ENCODE data around the gene DOK7.
"Not testable (repeated sequence)": the region's sequence is repeated elsewhere in the genome, so short reads cannot be mapped to it uniquely, and the experiment has no call there.

DNA sequence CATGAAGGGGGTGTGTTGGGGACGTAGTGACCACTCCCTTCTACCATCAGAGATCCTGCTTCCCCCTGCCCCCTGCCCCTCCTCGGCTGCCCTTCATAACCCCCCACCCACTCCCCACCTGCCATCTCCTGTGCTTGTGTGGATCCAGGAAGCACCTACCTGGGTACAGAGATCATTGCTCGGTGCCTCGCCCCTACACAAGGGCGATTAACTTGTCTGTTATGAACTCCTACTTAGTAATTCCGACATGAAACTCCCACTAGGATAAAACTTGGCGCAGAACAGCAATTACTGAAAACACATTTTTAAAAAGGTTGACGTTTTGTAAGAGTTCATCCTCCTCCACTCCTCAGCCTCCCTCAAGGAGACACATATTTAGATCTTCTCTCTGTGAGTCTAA lies 80.3 kb downstream of the DOK7 start:
- TF ChIP-seq, protein P1, sequence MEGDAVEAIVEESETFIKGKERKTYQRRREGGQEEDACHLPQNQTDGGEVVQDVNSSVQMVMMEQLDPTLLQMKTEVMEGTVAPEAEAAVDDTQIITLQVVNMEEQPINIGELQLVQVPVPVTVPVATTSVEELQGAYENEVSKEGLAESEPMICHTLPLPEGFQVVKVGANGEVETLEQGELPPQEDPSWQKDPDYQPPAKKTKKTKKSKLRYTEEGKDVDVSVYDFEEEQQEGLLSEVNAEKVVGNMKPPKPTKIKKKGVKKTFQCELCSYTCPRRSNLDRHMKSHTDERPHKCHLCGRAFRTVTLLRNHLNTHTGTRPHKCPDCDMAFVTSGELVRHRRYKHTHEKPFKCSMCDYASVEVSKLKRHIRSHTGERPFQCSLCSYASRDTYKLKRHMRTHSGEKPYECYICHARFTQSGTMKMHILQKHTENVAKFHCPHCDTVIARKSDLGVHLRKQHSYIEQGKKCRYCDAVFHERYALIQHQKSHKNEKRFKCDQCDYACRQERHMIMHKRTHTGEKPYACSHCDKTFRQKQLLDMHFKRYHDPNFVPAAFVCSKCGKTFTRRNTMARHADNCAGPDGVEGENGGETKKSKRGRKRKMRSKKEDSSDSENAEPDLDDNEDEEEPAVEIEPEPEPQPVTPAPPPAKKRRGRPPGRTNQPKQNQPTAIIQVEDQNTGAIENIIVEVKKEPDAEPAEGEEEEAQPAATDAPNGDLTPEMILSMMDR (IDR thresholded peaks at IDR 0.05; ENCODE audit: poor library complexity): not testable (repeated sequence)
- TF ChIP-seq EZH2phosphoT487 (IDR thresholded peaks at IDR 0.05; ENCODE audit: low read depth, severe bottlenecking, unreplicated experiment); EZH2 (IDR thresholded peaks at IDR 0.05; ENCODE audit: borderline replicate concordance): not testable (repeated sequence)

Data from hepatocyte (in vitro differentiated cells).